PC-9 (cell line): ENCODE data around the gene KCNN1. TPM values are rescaled to one million over a fixed set of nuclear protein-coding genes. Genes with fewer than 3 reads are reported as not detected.

ENCODE experiments used
- BruUV-seq: library from RNA; stranded (reverse); fragments of 400-500 nt; replicated peaks from 2 replicates; lab custom pipeline; 2021; lab: Mats Ljungman, UMichigan
- CTCF ChIA-PET: fragments of 300-600 bp; sonication (Branson Sonifier 250); formaldehyde crosslinking; loops from one replicate; lab custom pipeline; 2022; ENCODE audit warnings: antibody characterized with exemption; lab: Charles Lee
- POLR2A ChIA-PET: fragments of 300-600 bp; sonication (Branson Sonifier 250); formaldehyde crosslinking; loops from one replicate; lab custom pipeline; 2022; ENCODE audit warnings: antibody characterized with exemption; ENCODE audit not compliant: unreplicated experiment; lab: Charles Lee
- DNase-seq, 2 experiments: peaks; one replicate each; pipeline versions ENCODE4 v3.0.0 to v3.0.0-alpha.2; 2015 to 2022; ENCODE audit warnings: mixed read lengths in 1 of 2
- H2AFZ ChIP-seq: fragments of 200-600 bp; sonication (generic); 2 replicates; pipeline ENCODE4 v1.8.1; 2017; ENCODE audit warnings: antibody characterized with exemption
- H3F3A ChIP-seq: fragments of 200-600 bp; sonication (generic); 2 replicates; pipeline ENCODE4 v1.8.1; 2017; ENCODE audit warnings: antibody characterized with exemption, mild to moderate bottlenecking, low read depth; ENCODE audit not compliant: insufficient read depth
- H3K27ac ChIP-seq: fragments of 200-600 bp; sonication (generic); 2 replicates; pipeline ENCODE4 v1.6.1; 2016; ENCODE audit warnings: mixed run types
- H3K27me3 ChIP-seq: fragments of 200-600 bp; sonication (generic); 2 replicates; pipeline ENCODE4 v1.6.1; 2016; ENCODE audit warnings: low read depth, mixed run types; ENCODE audit not compliant: insufficient read depth
- H3K36me3 ChIP-seq: fragments of 200-600 bp; sonication (generic); 2 replicates; pipeline ENCODE4 v1.6.1; 2016; ENCODE audit warnings: low read depth, mixed run types
- H3K4me1 ChIP-seq: fragments of 200-600 bp; sonication (generic); replicated peaks from 2 replicates; pipeline ENCODE4 v1.6.1; 2016; ENCODE audit warnings: mixed run types; ENCODE audit not compliant: insufficient read depth
- H3K4me2 ChIP-seq: fragments of 200-600 bp; sonication (generic); 2 replicates; pipeline ENCODE4 v1.6.1; 2017; ENCODE audit warnings: mixed run types
- H3K4me3 ChIP-seq: fragments of 200-600 bp; sonication (generic); 2 replicates; pipeline ENCODE4 v1.6.1; 2016; ENCODE audit warnings: mixed run types
- H3K79me2 ChIP-seq: fragments of 200-600 bp; sonication (generic); 2 replicates; pipeline ENCODE4 v1.6.1; 2017; ENCODE audit warnings: low read depth, mixed run types
- H3K9me2 ChIP-seq: fragments of 200-600 bp; sonication (generic); 2 replicates; pipeline ENCODE4 v1.8.1; 2017; ENCODE audit warnings: mild to moderate bottlenecking; ENCODE audit not compliant: insufficient read depth
- H3K9me3 ChIP-seq: fragments of 200-600 bp; sonication (generic); 2 replicates; pipeline ENCODE4 v1.8.1; 2016; ENCODE audit warnings: low read depth; ENCODE audit not compliant: insufficient read depth
- H4K20me1 ChIP-seq: fragments of 200-600 bp; sonication (generic); 2 replicates; pipeline ENCODE4 v1.8.1; 2017; ENCODE audit not compliant: insufficient read depth
- CTCF ChIP-seq: fragments of 200-600 bp; sonication (generic); conservative IDR thresholded peaks from 2 replicates; pipeline ENCODE4 v1.6.1; 2017; ENCODE audit warnings: mixed run types, antibody characterized with exemption, mild to moderate bottlenecking, moderate library complexity
- EZH2 ChIP-seq: fragments of 200-600 bp; sonication (generic); IDR thresholded peaks from 2 replicates; pipeline ENCODE4 v1.8.0; 2017; ENCODE audit warnings: antibody characterized with exemption, low read depth
- intact Hi-C: fragments of 100-400 bp; cut with micrococcal nuclease; formaldehyde crosslinking; loops from one replicate; pipeline ENCODE4 v1.10.0; 2022; ENCODE audit not compliant: unreplicated experiment
- total RNA-seq: library from RNA; stranded (reverse); gene quantifications from 2 replicates; pipeline ENCODE4 v1.2.3, GENCODE V29; 2021

KCNN1 gene
- total RNA-seq, 1 experiment from 2014 or later, result 0.09 TPM

- Histone ChIP-seq H3K4me3 (no peak overlapping the region), H3F3A (peaks cover 27% of the 10 kb centered on the region), H3K9me2 (no peaks in the 10 kb centered on the region), H3K9me3 (no peaks in the 10 kb centered on the region), H2AFZ (no peak overlapping the region), H3K4me2 (no peak overlapping the region), H3K27me3 (peaks cover 79% of the 10 kb centered on the region), H3K27ac (no peak overlapping the region), H4K20me1 (no peaks in the 10 kb centered on the region), H3K36me3 (no peaks in the 10 kb centered on the region), H3K79me2 (no peaks in the 10 kb centered on the region), H3K4me1 (peaks cover 21% of the 10 kb centered on the region)
- ChIA-PET POLR2A (no interaction called here), CTCF (interaction anchor here (0.6 kb wide), 4 partner anchors 41 to 505 kb away, joined by 3 to 5 read pairs (median 3); no protein-coding TSS in a partner anchor)
- DNase-seq, result no peak
- TF ChIP-seq CTCF, result no peak
- no peak for TF ChIP-seq EZH2
- no TSS peak for BruUV-seq
- intact Hi-C loops, result no loop called here
Observed at GRCh38 chr19:17954401-17954800, 12.5 kb upstream of the KCNN1 start.

DNA sequence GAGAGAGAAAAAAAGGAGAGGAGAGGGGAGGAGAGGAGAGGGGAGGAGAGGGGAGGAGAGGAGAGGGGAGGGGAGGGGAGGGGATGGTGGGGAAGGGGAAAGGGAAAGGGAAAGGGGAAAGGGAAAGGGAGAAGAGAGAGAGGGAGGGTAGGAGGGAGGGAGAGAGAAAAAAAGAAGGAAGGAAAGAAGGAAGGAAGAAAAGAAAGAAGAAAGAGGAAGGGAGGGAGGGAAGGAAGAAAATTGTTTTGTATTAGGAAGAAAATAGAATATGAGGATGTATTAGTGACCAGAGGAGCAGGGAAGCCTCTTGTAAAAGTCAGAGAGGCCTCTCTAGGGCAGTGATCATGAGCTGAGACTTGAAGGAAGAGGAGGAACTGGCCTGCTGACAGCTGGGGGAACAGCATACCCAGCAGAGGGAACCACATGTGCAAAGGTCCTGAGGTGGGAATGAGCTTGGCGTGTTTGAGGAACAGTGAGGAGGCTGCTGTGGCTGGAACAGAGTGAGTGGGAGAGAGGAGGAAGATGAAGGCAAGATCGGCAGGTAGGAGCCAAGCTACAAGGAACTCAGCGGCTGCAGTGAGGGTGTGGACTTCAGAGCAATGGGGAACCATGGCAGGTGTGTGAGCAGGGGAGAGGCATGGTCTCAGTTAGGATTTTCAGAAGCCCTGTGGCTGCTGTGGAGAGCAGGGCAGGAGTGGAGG, 9.6 kb upstream of the KCNN1 start:
- CTCF ChIA-PET, result no interaction called here
- BruUV-seq, result no TSS peak
- no peaks in the 10 kb centered on the region for H3K79me2 ChIP-seq

DNA sequence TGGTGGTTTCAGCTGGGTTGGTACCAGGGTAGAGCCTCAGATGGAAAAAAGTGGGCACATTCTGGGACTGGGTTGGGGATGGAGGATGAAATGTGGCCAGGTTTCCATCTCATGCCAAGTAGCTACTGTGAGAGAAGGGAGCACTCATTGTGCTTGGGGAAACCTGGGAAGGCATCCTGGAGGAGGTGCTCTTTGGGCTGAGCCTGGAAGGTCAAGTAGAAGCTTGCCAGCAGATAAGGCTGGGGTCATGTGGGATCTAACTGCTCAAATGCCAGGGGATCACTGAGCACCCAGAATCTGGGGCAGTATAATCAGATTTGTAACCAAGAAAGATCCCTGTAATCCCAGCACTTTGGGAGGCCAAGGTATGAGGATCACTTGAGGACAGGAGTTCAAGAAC, 9.0 kb upstream of the KCNN1 start:
- Histone ChIP-seq H3K9me3 (no peaks in the 10 kb centered on the region), H3K79me2 (no peaks in the 10 kb centered on the region), H2AFZ (no peak overlapping the region), H3K27ac (no peak overlapping the region), H3K27me3 (peaks cover 44% of the 10 kb centered on the region), H3K4me1 (no peaks in the 10 kb centered on the region), H3K36me3 (no peaks in the 10 kb centered on the region), H3K4me2 (no peak overlapping the region), H3K9me2 (no peaks in the 10 kb centered on the region), H3K4me3 (no peak overlapping the region), H3F3A (peaks cover 13% of the 10 kb centered on the region; the same call in 1 of the 2 replicates), H4K20me1 (no peaks in the 10 kb centered on the region)
- intact Hi-C loops, result no loop called here
- POLR2A ChIA-PET, result no interaction called here
- TF ChIP-seq CTCF (no peak), EZH2 (no peak)
- no TSS peak for BruUV-seq
- no peak for DNase-seq
- CTCF ChIA-PET, result no interaction called here

More for the DNA sequence above, 9.6 kb upstream of the KCNN1 start:
- no peaks in the 10 kb centered on the region for H3K9me3 ChIP-seq
- H3K4me2 ChIP-seq, result no peak overlapping the region
- H3K9me2 ChIP-seq, result no peaks in the 10 kb centered on the region
- no peak overlapping the region for H2AFZ ChIP-seq
- intact Hi-C loops, result no loop called here
- no peak overlapping the region for H3K27ac ChIP-seq
- POLR2A ChIA-PET, result no interaction called here
- no peaks in the 10 kb centered on the region for H4K20me1 ChIP-seq
- TF ChIP-seq CTCF, result no peak
- no peak for TF ChIP-seq EZH2
- H3K4me1 ChIP-seq, result no peaks in the 10 kb centered on the region
- no peaks in the 10 kb centered on the region for H3K36me3 ChIP-seq
- H3K27me3 ChIP-seq, result peaks cover 50% of the 10 kb centered on the region
- peaks cover 13% of the 10 kb centered on the region; the same call in 1 of the 2 replicates for H3F3A ChIP-seq
- no peak for DNase-seq
- no peak overlapping the region for H3K4me3 ChIP-seq
